Neural progenitor cell (in vitro differentiated cells): ENCODE measurements around the gene GIMD1. TPM values are rescaled to one million over a fixed set of nuclear protein-coding genes. Genes with fewer than 3 reads are reported as not detected.
"Not testable (repeated sequence)": the region's sequence is repeated elsewhere in the genome, so short reads cannot be mapped to it uniquely, and the experiment has no call there.

Experiments used
- DNase-seq: peaks from one replicate; pipeline ENCODE4 v3.0.0-alpha.2; 2016; ENCODE audit warnings: low spot score
- H2AFZ ChIP-seq: fragments of 200-600 bp; sonication (generic); replicated peaks from 2 replicates; pipeline ENCODE4 v1.6.1; 2016; ENCODE audit warnings: antibody characterized with exemption
- H3F3A ChIP-seq: fragments of 200-600 bp; sonication (generic); 2 replicates; pipeline ENCODE4 v1.6.1; 2016; ENCODE audit warnings: antibody characterized with exemption, low read depth
- H3K27ac ChIP-seq: fragments of 200-600 bp; sonication (generic); 2 replicates; pipeline ENCODE4 v1.5.1; 2016; ENCODE audit warnings: mild to moderate bottlenecking
- H3K27me3 ChIP-seq: fragments of 200-600 bp; sonication (generic); 2 replicates; pipeline ENCODE4 v1.6.1; 2016; ENCODE audit warnings: mild to moderate bottlenecking, moderate library complexity
- H3K36me3 ChIP-seq: fragments of 200-600 bp; sonication (generic); 2 replicates; pipeline ENCODE4 v1.5.1; 2016
- H3K4me1 ChIP-seq: fragments of 200-600 bp; sonication (generic); 2 replicates; pipeline ENCODE4 v1.6.1; 2016; ENCODE audit warnings: mixed run types
- H3K4me2 ChIP-seq: fragments of 200-600 bp; sonication (generic); 2 replicates; pipeline ENCODE4 v1.6.1; 2016
- H3K4me3 ChIP-seq: fragments of 200-600 bp; sonication (generic); 2 replicates; pipeline ENCODE4 v1.5.1; 2016
- H3K79me2 ChIP-seq: fragments of 200-600 bp; sonication (generic); 2 replicates; pipeline ENCODE4 v1.6.1; 2016; ENCODE audit warnings: low read depth
- H3K9ac ChIP-seq: fragments of 200-600 bp; sonication (generic); 2 replicates; pipeline ENCODE4 v1.6.1; 2016
- H3K9me3 ChIP-seq: fragments of 200-600 bp; sonication (generic); 2 replicates; pipeline ENCODE4 v1.5.1; 2016; ENCODE audit warnings: low read depth
- H4K20me1 ChIP-seq: fragments of 200-600 bp; sonication (generic); 2 replicates; pipeline ENCODE4 v1.6.1; 2016; ENCODE audit warnings: low read depth
- H3K27ac Mint-ChIP-seq: 3 replicates; pipeline ENCODE4 v1.8.0; 2021; ENCODE audit warnings: mixed read lengths
- H3K27me3 Mint-ChIP-seq: 2 replicates; pipeline ENCODE4 v1.8.0; 2022; ENCODE audit warnings: low read depth, mild to moderate bottlenecking, inconsistent platforms, moderate library complexity, mixed read lengths; ENCODE audit not compliant: insufficient read depth
- H3K36me3 Mint-ChIP-seq: 3 replicates; pipeline ENCODE4 v1.8.0; 2021; ENCODE audit warnings: mixed read lengths
- H3K4me1 Mint-ChIP-seq: 3 replicates; pipeline ENCODE4 v1.8.0; 2021; ENCODE audit warnings: mixed read lengths
- H3K4me3 Mint-ChIP-seq: 3 replicates; pipeline ENCODE4 v1.8.0; 2021; ENCODE audit warnings: mild to moderate bottlenecking, moderate library complexity, mixed read lengths
- H3K9me3 Mint-ChIP-seq: 3 replicates; pipeline ENCODE4 v1.8.0; 2020; ENCODE audit warnings: mixed read lengths
- EZH2 ChIP-seq: fragments of 200-600 bp; sonication (generic); IDR thresholded peaks from 2 replicates; pipeline ENCODE4 v1.6.1; 2017; ENCODE audit warnings: antibody characterized with exemption, mild to moderate bottlenecking, moderate library complexity
- EZH2phosphoT487 ChIP-seq: fragments of 200-600 bp; sonication (generic); IDR thresholded peaks from 2 replicates; pipeline ENCODE4 v1.6.1; 2017; ENCODE audit warnings: antibody characterized with exemption
- total RNA-seq: library from RNA; depleted of rRNA; stranded (reverse); fragments of >200 nt; gene quantifications from 2 replicates; pipeline ENCODE4 v1.2.3, GENCODE V29; 2015; ENCODE audit warnings: low replicate concordance
- TF ChIP-seq, protein P1 (sequence below): fragments of 200-600 bp; sonication (generic); IDR thresholded peaks from 2 replicates; pipeline ENCODE4 v1.5.1; 2017; ENCODE audit warnings: antibody characterized with exemption, mild to moderate bottlenecking

The GIMD1 gene
- total RNA-seq, 1 donor from 2014 or later = not detected

- Mint-ChIP-seq H3K4me3 (no peak overlapping the region), H3K4me1 (no peaks in the 10 kb centered on the region), H3K36me3 (peaks cover 11% of the 10 kb centered on the region), H3K27ac (no peak overlapping the region), H3K9me3 (peaks cover 3% of the 10 kb centered on the region), H3K27me3 (no peaks in the 10 kb centered on the region)
- no peaks in the 10 kb centered on the region for H3K36me3 ChIP-seq
- no peak overlapping the region for H3K9ac ChIP-seq
- no peaks in the 10 kb centered on the region for H3K9me3 ChIP-seq
- TF ChIP-seq, protein P1, sequence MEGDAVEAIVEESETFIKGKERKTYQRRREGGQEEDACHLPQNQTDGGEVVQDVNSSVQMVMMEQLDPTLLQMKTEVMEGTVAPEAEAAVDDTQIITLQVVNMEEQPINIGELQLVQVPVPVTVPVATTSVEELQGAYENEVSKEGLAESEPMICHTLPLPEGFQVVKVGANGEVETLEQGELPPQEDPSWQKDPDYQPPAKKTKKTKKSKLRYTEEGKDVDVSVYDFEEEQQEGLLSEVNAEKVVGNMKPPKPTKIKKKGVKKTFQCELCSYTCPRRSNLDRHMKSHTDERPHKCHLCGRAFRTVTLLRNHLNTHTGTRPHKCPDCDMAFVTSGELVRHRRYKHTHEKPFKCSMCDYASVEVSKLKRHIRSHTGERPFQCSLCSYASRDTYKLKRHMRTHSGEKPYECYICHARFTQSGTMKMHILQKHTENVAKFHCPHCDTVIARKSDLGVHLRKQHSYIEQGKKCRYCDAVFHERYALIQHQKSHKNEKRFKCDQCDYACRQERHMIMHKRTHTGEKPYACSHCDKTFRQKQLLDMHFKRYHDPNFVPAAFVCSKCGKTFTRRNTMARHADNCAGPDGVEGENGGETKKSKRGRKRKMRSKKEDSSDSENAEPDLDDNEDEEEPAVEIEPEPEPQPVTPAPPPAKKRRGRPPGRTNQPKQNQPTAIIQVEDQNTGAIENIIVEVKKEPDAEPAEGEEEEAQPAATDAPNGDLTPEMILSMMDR = no peak
- no peak for TF ChIP-seq EZH2
- no peak for TF ChIP-seq EZH2phosphoT487
- H3F3A ChIP-seq = peaks cover 11% of the 10 kb centered on the region
- DNase-seq = no peak
- no peaks in the 10 kb centered on the region for H4K20me1 ChIP-seq
- no peak overlapping the region for H3K4me2 ChIP-seq
- H3K4me3 ChIP-seq = no peak overlapping the region
- no peaks in the 10 kb centered on the region for H3K27me3 ChIP-seq
- no peaks in the 10 kb centered on the region for H3K4me1 ChIP-seq
- H2AFZ ChIP-seq = no peak overlapping the region
- peaks cover 22% of the 10 kb centered on the region for H3K79me2 ChIP-seq
- H3K27ac ChIP-seq = no peak overlapping the region
These were observed 42.8 kb downstream of the GIMD1 start for GRCh38 chr4:106325800-106326199.

DNA sequence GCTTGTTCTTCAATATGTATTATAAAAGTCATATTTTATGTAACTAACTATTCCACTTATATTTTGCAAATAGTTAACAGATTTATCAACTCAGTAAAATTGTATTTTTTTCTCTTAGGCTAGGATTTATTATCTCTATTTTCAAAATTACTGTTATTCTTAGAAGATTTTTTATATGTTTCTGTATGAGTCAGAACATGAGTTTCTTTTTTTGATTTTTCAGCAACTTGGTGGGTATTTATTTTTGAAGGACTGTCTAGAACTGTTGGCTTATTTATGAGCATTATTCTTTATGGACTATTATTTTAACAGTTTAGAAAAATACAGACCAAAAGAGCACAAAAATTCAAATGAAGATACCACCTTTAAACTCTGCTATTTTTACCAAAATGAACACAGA lies 45.5 kb downstream of the GIMD1 start:
- no peaks in the 10 kb centered on the region for H3K36me3 ChIP-seq

GRCh38 chr4:106321814-106322213 lies 46.8 kb downstream of the GIMD1 start:
- not testable (repeated sequence) for H3K4me3 ChIP-seq, H3K4me3 Mint-ChIP-seq, H3F3A ChIP-seq, H3K36me3 ChIP-seq, H3K9me3 ChIP-seq, H2AFZ ChIP-seq, H3K27ac Mint-ChIP-seq, DNase-seq, H3K9me3 Mint-ChIP-seq, H3K4me1 Mint-ChIP-seq, H3K27me3 Mint-ChIP-seq, H4K20me1 ChIP-seq, H3K27me3 ChIP-seq, H3K27ac ChIP-seq, H3K9ac ChIP-seq, H3K4me2 ChIP-seq
- H3K36me3 Mint-ChIP-seq = peaks cover 18% of the 10 kb centered on the region
- H3K79me2 ChIP-seq = peaks cover 57% of the 10 kb centered on the region
- H3K4me1 ChIP-seq = peaks cover 11% of the 10 kb centered on the region

More for the DNA sequence above, 45.5 kb downstream of the GIMD1 start:
- no peaks in the 10 kb centered on the region for H4K20me1 ChIP-seq
- H3K27me3 ChIP-seq = no peaks in the 10 kb centered on the region
- no peak for DNase-seq
- Mint-ChIP-seq H3K27ac (no peak overlapping the region), H3K36me3 (peaks cover 23% of the 10 kb centered on the region), H3K9me3 (peaks cover 6% of the 10 kb centered on the region), H3K4me3 (no peak overlapping the region), H3K27me3 (no peaks in the 10 kb centered on the region), H3K4me1 (no peaks in the 10 kb centered on the region)
- H3K4me2 ChIP-seq = no peak overlapping the region
- no peak overlapping the region for H3K9ac ChIP-seq
- H3K27ac ChIP-seq = no peak overlapping the region
- H3K79me2 ChIP-seq = peaks cover 44% of the 10 kb centered on the region
- H3F3A ChIP-seq = peaks cover 3% of the 10 kb centered on the region
- H2AFZ ChIP-seq = no peak overlapping the region
- H3K4me1 ChIP-seq = peaks cover 1% of the 10 kb centered on the region
- no peaks in the 10 kb centered on the region for H3K9me3 ChIP-seq
- TF ChIP-seq EZH2 = no peak
- no peak for TF ChIP-seq EZH2phosphoT487
- TF ChIP-seq, protein P1 = no peak
- H3K4me3 ChIP-seq = no peak overlapping the region

DNA sequence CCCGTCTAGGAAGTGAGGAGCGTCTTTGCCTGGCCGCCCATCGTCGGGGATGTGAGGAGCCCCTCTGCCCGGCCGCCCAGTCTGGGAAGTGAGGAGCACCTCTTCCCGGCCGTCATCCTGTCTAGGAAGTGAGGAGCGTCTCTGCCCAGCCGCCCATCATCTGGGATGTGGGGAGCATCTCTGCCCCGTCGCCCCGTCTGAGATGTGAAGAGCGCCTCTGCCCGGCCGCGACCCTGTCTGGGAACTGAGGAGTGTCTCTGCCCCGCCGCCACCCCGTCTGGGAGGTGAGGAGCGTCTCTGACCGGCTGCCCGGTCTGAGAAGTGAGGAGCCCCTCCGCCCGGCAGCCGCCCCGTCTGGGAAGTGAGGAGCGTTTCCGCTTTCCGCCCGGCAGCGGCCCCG lies 47.4 kb downstream of the GIMD1 start:
- not testable (repeated sequence) for H3K27ac Mint-ChIP-seq, H4K20me1 ChIP-seq, H3K4me3 Mint-ChIP-seq, DNase-seq, H3F3A ChIP-seq, H3K27ac ChIP-seq, H3K9me3 ChIP-seq, H3K9ac ChIP-seq, H3K9me3 Mint-ChIP-seq, H3K27me3 ChIP-seq, H3K27me3 Mint-ChIP-seq, H3K4me1 Mint-ChIP-seq, H3K4me3 ChIP-seq, H3K36me3 ChIP-seq, H3K4me2 ChIP-seq, H2AFZ ChIP-seq
- peaks cover 18% of the 10 kb centered on the region for H3K36me3 Mint-ChIP-seq
- Histone ChIP-seq H3K4me1 (peaks cover 11% of the 10 kb centered on the region), H3K79me2 (peaks cover 62% of the 10 kb centered on the region)
